ENCODE measurements around the gene SLC43A1.
"Not testable (repeated sequence)": the region's sequence is repeated elsewhere in the genome, so short reads cannot be mapped to it uniquely, and the experiment has no call there.

SLC43A1 gene

DNA sequence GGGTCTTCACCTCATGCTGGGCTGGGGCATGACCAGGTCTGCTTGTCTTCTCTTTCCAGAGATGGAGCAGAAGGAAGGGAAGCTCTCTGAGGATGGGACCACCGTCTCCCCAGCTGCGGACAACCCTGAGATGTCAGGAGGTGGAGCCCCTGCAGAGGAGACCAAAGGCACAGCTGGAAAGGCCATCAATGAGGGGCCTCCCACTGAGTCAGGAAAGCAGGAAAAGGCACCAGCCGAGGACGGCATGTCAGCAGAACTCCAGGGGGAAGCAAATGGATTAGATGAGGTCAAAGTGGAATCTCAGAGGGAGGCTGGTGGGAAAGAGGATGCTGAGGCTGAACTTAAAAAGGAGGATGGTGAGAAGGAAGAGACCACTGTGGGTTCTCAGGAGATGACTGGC lies 27.1 kb upstream of the SLC43A1 start:
- TF ChIP-seq SUZ12 (IDR thresholded peaks at IDR 0.05; ENCODE audit: extremely low read depth, insufficient read depth, insufficient read length), result no peak
- no peak for TF ChIP-seq ZNF274 (IDR thresholded peaks at IDR 0.05; ENCODE audit: low read depth, low read length)
- no peak for TF ChIP-seq YY1 (IDR thresholded peaks at IDR 0.05; ENCODE audit: insufficient read depth, insufficient read length)
- H3K9me3 ChIP-seq (ENCODE audit: insufficient read depth, low read length), result no peaks in the 10 kb centered on the region

DNA sequence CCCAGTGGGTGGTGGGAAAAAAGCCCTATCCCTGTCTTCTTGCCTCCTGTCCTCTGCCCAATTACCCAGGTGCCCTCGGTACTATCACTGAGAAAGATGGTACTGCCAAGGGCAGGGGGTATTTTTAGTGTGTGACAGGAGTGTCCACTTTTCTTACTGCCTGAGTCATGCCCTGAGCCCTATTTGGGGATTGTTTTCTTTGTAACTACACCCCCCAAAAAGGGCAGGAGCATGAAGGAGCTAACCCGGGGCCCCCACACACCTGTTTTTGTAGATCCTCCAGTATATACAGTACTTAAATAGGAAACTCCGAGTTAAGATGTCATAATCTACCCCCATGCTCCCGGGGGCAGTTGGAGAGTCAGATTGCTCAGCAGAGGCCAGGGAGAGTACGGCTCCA lies 25.7 kb upstream of the SLC43A1 start:
- TF ChIP-seq ZNF274 (IDR thresholded peaks at IDR 0.05; ENCODE audit: low read depth, low read length) (no peak), YY1 (IDR thresholded peaks at IDR 0.05; ENCODE audit: insufficient read depth, insufficient read length) (no peak), SUZ12 (IDR thresholded peaks at IDR 0.05; ENCODE audit: extremely low read depth, insufficient read depth, insufficient read length) (no peak)
- Histone ChIP-seq H3K36me3 (ENCODE audit: insufficient read depth, insufficient read length, low read length) (no peaks in the 10 kb centered on the region), H3K4me3 (ENCODE audit: insufficient read length, low read depth) (no peak overlapping the region), H3K4me1 (ENCODE audit: insufficient read depth, insufficient read length) (peaks cover 10% of the 10 kb centered on the region), H3K27me3 (ENCODE audit: insufficient read depth, insufficient read length) (no peaks in the 10 kb centered on the region), H3K9me3 (ENCODE audit: insufficient read depth, low read length) (no peaks in the 10 kb centered on the region), H3K9ac (ENCODE audit: insufficient read length, low read depth) (no peak overlapping the region)
- no peak for DNase-seq (ENCODE audit: low read depth, low spot score)

More for the DNA sequence above, 27.1 kb upstream of the SLC43A1 start:
- DNase-seq (ENCODE audit: low read depth, low spot score), result no peak
- Histone ChIP-seq H3K36me3 (ENCODE audit: insufficient read depth, insufficient read length, low read length) (no peaks in the 10 kb centered on the region), H3K27me3 (ENCODE audit: insufficient read depth, insufficient read length) (no peaks in the 10 kb centered on the region), H3K9ac (ENCODE audit: insufficient read length, low read depth) (no peak overlapping the region), H3K4me3 (ENCODE audit: insufficient read length, low read depth) (no peak overlapping the region), H3K4me1 (ENCODE audit: insufficient read depth, insufficient read length) (peaks cover 11% of the 10 kb centered on the region)

DNA sequence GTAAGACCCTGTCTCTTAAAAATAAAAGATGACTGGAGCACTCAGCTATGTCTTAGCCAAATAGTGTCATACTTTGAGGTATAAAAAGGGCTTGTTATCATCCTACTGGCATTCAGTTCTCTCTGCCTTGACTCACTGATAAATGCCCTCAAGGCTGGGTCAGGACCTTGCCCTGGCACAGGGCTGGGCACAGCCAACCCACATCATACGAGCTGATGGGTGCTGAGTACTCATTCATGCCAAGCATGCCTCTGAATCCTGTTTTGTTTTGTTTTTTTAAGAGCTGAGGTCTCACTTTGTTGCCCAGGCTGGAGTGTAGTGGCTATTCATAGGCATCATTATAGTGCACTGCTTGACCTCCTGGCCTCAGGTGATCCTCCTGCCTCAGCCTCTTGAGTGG lies 23.8 kb upstream of the SLC43A1 start:
- H3K9ac ChIP-seq (ENCODE audit: insufficient read length, low read depth), result no peak overlapping the region
- no peaks in the 10 kb centered on the region for H3K36me3 ChIP-seq (ENCODE audit: insufficient read depth, insufficient read length, low read length)
- no peaks in the 10 kb centered on the region for H3K27me3 ChIP-seq (ENCODE audit: insufficient read depth, insufficient read length)
- H3K4me1 ChIP-seq (ENCODE audit: insufficient read depth, insufficient read length), result peaks cover 10% of the 10 kb centered on the region
- TF ChIP-seq YY1 (IDR thresholded peaks at IDR 0.05; ENCODE audit: insufficient read depth, insufficient read length) (no peak), ZNF274 (IDR thresholded peaks at IDR 0.05; ENCODE audit: low read depth, low read length) (no peak), SUZ12 (IDR thresholded peaks at IDR 0.05; ENCODE audit: extremely low read depth, insufficient read depth, insufficient read length) (no peak)
- DNase-seq (ENCODE audit: low read depth, low spot score), result no peak
- no peaks in the 10 kb centered on the region for H3K9me3 ChIP-seq (ENCODE audit: insufficient read depth, low read length)
- H3K4me3 ChIP-seq (ENCODE audit: insufficient read length, low read depth), result no peak overlapping the region

DNA sequence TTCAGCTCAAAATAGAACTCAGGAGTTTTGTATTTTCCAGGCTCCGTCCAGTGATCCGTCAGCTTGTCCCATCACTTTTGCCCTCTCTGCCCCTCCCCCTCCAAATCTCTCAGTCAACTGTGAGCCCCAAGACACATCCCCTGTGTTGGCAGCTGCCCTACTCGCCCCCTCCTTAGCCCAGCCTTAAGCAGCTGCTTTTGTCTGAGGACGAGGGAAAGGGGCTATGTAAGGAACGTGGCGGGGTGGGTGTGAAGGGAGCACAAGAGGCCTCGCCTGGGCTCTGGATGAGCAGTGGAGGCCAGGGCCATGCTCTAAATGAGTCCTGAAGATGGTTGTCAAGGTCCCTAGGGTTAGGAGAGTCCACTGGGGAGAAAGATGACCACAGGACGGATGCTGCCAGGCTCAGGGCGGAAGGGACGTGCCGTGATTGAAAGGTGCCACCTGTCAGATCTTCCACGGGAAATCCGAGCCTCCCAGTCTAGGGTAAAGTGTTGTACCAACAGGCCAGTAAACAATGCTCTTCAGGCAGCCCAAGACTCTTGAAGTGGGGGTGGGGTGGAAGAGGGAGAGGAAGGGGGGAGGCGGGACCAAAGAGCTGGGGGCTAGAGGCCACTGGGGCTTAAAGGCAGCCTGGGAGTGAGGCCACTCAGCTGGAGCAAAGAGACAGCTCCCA lies 21.6 kb upstream of the SLC43A1 start, which contains the start of gene SMTNL1:
SMTNL1 (plus strand) TSS at position 649 of the 673 bp plus-strand sequence. CDS start 5,048 bp downstream, outside the sequence.
- DNase-seq (ENCODE audit: low read depth, low spot score), result no peak
- no peaks in the 10 kb centered on the region for H3K9me3 ChIP-seq (ENCODE audit: insufficient read depth, low read length)
- peaks cover 3% of the 10 kb centered on the region for H3K4me1 ChIP-seq (ENCODE audit: insufficient read depth, insufficient read length)
- no peak within 1 kb of the TSS for H3K4me3 ChIP-seq (ENCODE audit: insufficient read length, low read depth)
- H3K36me3 ChIP-seq (ENCODE audit: insufficient read depth, insufficient read length, low read length), result no peaks in the 10 kb centered on the region
- H3K27me3 ChIP-seq (ENCODE audit: insufficient read depth, insufficient read length), result peaks cover under 1% of the 10 kb centered on the region
- peak within 1 kb of the TSS; percentile 27 for H3K9ac ChIP-seq (ENCODE audit: insufficient read length, low read depth)
- TF ChIP-seq SUZ12 (IDR thresholded peaks at IDR 0.05; ENCODE audit: extremely low read depth, insufficient read depth, insufficient read length) (no peak), ZNF274 (IDR thresholded peaks at IDR 0.05; ENCODE audit: low read depth, low read length) (no peak), YY1 (IDR thresholded peaks at IDR 0.05; ENCODE audit: insufficient read depth, insufficient read length) (no peak)

DNA sequence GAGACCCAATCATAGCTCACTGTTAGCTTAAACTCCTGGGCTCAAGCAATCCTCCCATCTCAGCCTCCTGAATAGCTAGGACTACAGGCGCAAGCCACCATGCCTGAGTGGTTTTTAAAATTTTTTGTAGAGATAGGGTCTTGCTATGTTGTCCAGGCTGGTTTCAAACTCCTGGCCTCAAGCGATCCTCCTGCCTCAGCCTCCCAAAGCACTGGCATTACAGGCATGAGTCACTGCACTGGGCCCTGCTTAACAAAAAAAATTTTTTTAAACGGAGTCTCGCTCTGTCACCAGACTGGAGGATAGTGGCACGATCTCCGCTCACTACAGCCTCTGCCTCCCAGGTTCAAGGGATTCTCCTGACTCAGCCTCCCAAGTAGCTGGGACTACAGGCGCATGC lies 18.9 kb upstream of the SLC43A1 start:
- not testable (repeated sequence) for H3K4me3 ChIP-seq (ENCODE audit: insufficient read length, low read depth); H3K4me1 ChIP-seq (ENCODE audit: insufficient read depth, insufficient read length); H3K27me3 ChIP-seq (ENCODE audit: insufficient read depth, insufficient read length); H3K9me3 ChIP-seq (ENCODE audit: insufficient read depth, low read length); DNase-seq (ENCODE audit: low read depth, low spot score); H3K9ac ChIP-seq (ENCODE audit: insufficient read length, low read depth); H3K36me3 ChIP-seq (ENCODE audit: insufficient read depth, insufficient read length, low read length)

DNA sequence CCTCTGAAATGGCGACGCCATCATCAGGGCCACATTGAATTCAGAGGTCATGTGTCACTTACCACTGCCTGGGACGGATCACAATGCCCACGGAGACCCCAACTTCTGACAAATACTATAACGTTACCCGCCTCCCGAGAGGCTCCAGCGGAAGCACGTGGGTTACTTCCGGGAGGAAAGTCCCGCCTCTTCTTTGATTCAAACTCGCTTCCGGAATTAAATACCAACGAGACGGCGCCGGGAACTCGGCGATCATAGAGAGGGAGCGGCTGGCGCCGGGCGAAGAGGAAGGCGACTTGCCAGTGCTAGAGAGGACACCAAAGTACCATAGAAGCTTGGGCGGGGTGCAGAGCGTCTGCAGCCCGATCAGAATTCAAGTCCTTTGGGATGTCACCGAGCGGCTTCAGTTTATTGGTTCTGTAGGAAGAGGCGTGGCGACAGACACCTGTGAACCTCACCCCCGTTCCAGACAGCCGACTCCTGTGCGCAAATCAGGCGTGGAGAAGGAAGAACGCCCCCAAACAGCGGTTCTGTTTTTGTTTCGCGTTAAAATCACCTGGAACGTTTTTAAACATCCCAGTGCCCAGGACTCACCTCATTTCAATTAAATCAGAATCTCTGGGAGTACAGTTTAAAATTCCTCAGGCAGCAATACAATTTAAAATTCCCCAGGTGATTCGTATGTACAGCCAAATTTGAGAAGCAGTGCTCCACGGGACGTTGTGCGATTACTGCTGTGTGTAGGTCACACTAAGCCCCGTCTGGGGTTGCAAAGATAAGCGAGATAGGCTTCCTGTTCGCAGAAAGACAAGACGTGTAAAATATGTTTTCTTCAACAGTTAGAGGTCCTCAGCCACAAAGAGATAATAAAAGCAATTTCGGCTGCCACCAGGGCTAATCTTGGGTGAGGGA lies 15.3 kb upstream of the SLC43A1 start, which contains the start of gene TIMM10:
TIMM10 (minus strand) TSS at position 159 of the 912 bp plus-strand sequence. CDS start 565 bp downstream, outside the sequence.
- Histone ChIP-seq H3K4me1 (ENCODE audit: insufficient read depth, insufficient read length) (peaks cover 4% of the 10 kb centered on the region), H3K36me3 (ENCODE audit: insufficient read depth, insufficient read length, low read length) (peaks cover 32% of the 10 kb centered on the region), H3K27me3 (ENCODE audit: insufficient read depth, insufficient read length) (peaks cover 4% of the 10 kb centered on the region), H3K4me3 (ENCODE audit: insufficient read length, low read depth) (peak within 1 kb of the TSS; percentile 96), H3K9me3 (ENCODE audit: insufficient read depth, low read length) (no peaks in the 10 kb centered on the region), H3K9ac (ENCODE audit: insufficient read length, low read depth) (peak within 1 kb of the TSS; percentile 88)
- TF ChIP-seq YY1 (IDR thresholded peaks at IDR 0.05; ENCODE audit: insufficient read depth, insufficient read length) (no peak), SUZ12 (IDR thresholded peaks at IDR 0.05; ENCODE audit: extremely low read depth, insufficient read depth, insufficient read length) (no peak), ZNF274 (IDR thresholded peaks at IDR 0.05; ENCODE audit: low read depth, low read length) (no peak)
- peak; percentile 98 for DNase-seq (ENCODE audit: low read depth, low spot score)

DNA sequence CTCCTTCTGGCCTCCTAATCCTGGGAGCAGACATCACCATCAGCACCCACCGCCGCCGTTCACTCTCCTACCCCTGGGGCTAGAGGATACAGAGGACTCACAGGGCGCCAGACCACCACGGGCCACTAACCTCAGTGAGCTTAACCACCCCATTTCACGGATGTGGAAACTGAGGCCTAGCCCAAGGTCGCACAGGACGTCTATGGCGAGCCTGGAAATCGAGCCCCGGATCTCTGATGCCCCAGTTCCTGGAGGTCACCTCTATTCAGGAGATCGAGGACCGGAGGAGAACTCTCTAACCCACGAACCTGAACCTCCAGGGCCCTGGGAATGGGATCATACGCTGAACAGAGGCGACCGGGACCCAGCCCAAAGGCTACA lies 14.7 kb upstream of the SLC43A1 start:
- H3K9me3 ChIP-seq (ENCODE audit: insufficient read depth, low read length), result no peaks in the 10 kb centered on the region
- peaks cover 4% of the 10 kb centered on the region for H3K4me1 ChIP-seq (ENCODE audit: insufficient read depth, insufficient read length)
- TF ChIP-seq YY1 (IDR thresholded peaks at IDR 0.05; ENCODE audit: insufficient read depth, insufficient read length) (no peak), ZNF274 (IDR thresholded peaks at IDR 0.05; ENCODE audit: low read depth, low read length) (no peak), SUZ12 (IDR thresholded peaks at IDR 0.05; ENCODE audit: extremely low read depth, insufficient read depth, insufficient read length) (no peak)
- H3K36me3 ChIP-seq (ENCODE audit: insufficient read depth, insufficient read length, low read length), result peaks cover 37% of the 10 kb centered on the region
- peak overlapping the region; percentile 96 for H3K4me3 ChIP-seq (ENCODE audit: insufficient read length, low read depth)
- peak overlapping the region; percentile 88 for H3K9ac ChIP-seq (ENCODE audit: insufficient read length, low read depth)
- DNase-seq (ENCODE audit: low read depth, low spot score), result no peak
- peaks cover 4% of the 10 kb centered on the region for H3K27me3 ChIP-seq (ENCODE audit: insufficient read depth, insufficient read length)

All from NT2/D1 (cell line).